Hair follicular keratinocyte (primary cell): ENCODE data around the gene ABL2. TPM values are rescaled to one million over a fixed set of nuclear protein-coding genes. Genes with fewer than 3 reads are reported as not detected.

ENCODE experiments used
- total RNA-seq: library from RNA; depleted of rRNA; stranded (reverse); fragments of >200 nt; gene quantifications from 2 replicates; pipeline ENCODE4 v1.2.3, GENCODE V29; 2015

The ABL2 gene
- total RNA-seq, result 9.4 and 13.6 TPM in 2 replicates

DNA sequence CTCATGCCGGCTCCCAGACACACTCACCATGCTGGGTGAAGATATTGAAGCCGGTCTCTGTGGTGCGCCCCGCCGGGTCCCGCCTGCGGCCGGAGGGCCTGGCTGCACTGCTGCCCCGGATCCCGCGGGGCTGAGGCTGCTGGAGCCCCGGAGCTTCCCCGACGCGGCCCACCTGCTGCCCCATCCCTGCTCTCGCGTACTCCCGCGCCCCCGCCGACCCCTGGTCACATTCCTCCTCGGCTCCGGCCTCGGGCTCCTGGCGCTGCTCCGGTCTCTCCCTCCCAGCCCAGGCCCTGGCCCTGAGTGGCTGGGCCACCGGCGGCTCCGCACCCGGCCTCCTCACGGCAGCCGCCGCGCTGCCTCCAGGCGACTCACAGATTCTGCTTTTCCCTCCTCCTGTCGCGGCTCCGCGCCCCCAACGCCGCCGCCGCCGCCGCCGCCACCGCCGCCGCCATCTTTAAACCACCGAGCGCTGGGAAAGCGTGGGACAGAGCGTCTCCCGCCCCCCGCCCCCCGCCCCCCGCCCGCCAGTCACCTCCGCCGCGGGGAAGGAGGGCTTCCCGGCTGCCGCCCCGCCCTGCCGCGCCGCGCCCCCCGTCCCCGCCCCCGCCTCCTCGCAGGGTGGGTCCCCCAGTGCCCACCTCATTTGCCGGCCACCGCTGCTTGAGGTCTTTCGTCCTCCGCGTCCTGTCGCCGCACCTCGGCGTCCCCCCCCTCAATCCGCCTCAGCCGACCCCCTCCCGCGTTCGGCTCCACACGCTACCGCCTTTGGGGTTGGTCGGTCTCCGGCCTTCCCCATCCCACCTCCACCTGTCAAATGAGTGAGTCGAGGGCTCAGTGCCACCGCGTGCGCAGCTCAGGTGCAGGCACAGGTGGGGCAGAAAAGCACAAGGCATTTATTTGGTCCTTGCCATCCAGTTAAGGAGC, at the start of gene ABL2:
TSS of gene ABL2 (minus strand) at position 464 of the 927 bp plus-strand sequence. CDS start at position 184, 280 bp downstream.

DNA sequence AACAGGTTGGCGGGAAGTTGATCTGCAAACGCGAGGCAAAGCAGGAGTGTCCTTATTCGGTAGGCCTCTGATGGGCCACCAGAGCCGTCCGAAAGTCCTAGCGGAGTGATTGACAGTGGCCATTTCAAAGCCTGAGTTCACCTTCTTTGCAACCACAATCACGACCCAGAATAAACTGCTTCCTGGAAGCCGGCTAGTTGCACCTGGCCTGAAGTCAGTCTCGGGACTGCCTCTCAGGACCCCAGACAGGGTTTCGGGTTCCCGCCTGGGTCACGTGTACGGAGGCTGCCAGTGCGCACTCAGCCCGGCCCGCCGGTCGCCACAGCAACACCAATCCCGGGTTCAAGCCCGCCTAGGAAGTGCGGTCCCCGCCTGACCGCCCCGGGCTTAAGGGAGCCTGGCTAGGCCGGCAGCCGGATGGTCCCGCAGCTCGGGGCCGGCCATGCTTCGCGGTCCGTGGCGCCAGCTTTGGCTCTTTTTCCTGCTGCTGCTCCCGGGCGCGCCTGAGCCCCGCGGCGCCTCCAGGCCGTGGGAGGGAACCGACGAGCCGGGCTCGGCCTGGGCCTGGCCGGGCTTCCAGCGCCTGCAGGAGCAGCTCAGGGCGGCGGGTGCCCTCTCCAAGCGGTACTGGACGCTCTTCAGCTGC, 147.7 kb downstream of the ABL2 start, which contains the start of gene TOR3A:
TSS of gene TOR3A (plus strand) at position 384 of the 646 bp plus-strand sequence. CDS start at position 443, 59 bp downstream.

Other genes with a start within 250 kb of the ABL2 start
- 20.0 and 31.4 TPM in 2 replicates for gene FAM20B, start 203.8 kb downstream of the ABL2 start, total RNA-seq
- gene TOR3A, start 147.6 kb downstream of the ABL2 start, total RNA-seq, result 43.3 and 52.1 TPM in 2 replicates
- gene SOAT1, start 64.1 kb upstream of the ABL2 start, total RNA-seq, result 10.0 and 12.5 TPM in 2 replicates
- not detected in 2 replicates for gene AXDND1, start 136.3 kb upstream of the ABL2 start, total RNA-seq